ENCODE measurements around the gene ADAMTSL5.

ADAMTSL5 gene

GRCh38 chr19:1496714-1497577 lies 15.9 kb downstream of the ADAMTSL5 start:
- no peak for DNase-seq (ENCODE audit: low read depth in 2 of 2)

GRCh38 chr19:1495799-1496713 lies 16.8 kb downstream of the ADAMTSL5 start:
- no peak for DNase-seq (ENCODE audit: low read depth in 2 of 2)

GRCh38 chr19:1495051-1495798 lies 17.6 kb downstream of the ADAMTSL5 start:
- DNase-seq (ENCODE audit: low read depth in 2 of 2), result no peak

GRCh38 chr19:1494115-1494815 lies 18.6 kb downstream of the ADAMTSL5 start:
- DNase-seq (ENCODE audit: low read depth in 2 of 2), result no peak

GRCh38 chr19:1492474-1493006 lies 20.3 kb downstream of the ADAMTSL5 start:
- no peak for DNase-seq (ENCODE audit: low read depth in 2 of 2)

- DNase-seq (ENCODE audit: low read depth in 2 of 2), result no peak
Observed at GRCh38 chr19:1491849-1492170, 21.0 kb downstream of the ADAMTSL5 start.

- DNase-seq (ENCODE audit: low read depth in 2 of 2), result no peak
Observed at GRCh38 chr19:1491114-1491848, 21.5 kb downstream of the ADAMTSL5 start, which contains the start of gene REEP6. TSS of gene REEP6 (plus strand) at chr19:1491181. CDS start at chr19:1491270, 89 bp downstream.

- peak; percentile 97 to 98 for DNase-seq (ENCODE audit: low read depth in 2 of 2)
Observed at GRCh38 chr19:1490311-1491113, 22.3 kb downstream of the ADAMTSL5 start, which contains the start of gene PCSK4. TSS of gene PCSK4 (minus strand) at chr19:1490350. CDS start at chr19:1490346, 4 bp downstream.

- DNase-seq (ENCODE audit: low read depth in 2 of 2), result no peak
Observed at GRCh38 chr19:1489463-1490310, 23.1 kb downstream of the ADAMTSL5 start.

- DNase-seq (ENCODE audit: low read depth in 2 of 2), result no peak
Observed at GRCh38 chr19:1488282-1488601, 24.6 kb downstream of the ADAMTSL5 start.

- DNase-seq (ENCODE audit: low read depth in 2 of 2), result no peak
Observed at GRCh38 chr19:1487576-1488281, 25.1 kb downstream of the ADAMTSL5 start.

GRCh38 chr19:1486720-1487575 lies 25.9 kb downstream of the ADAMTSL5 start:
- DNase-seq (ENCODE audit: low read depth in 2 of 2), result no peak

GRCh38 chr19:1483979-1484428 lies 28.8 kb downstream of the ADAMTSL5 start:
- DNase-seq (ENCODE audit: low read depth in 2 of 2), result no peak

- DNase-seq (ENCODE audit: low read depth in 2 of 2), result no peak
Observed at GRCh38 chr19:1483131-1483978, 29.5 kb downstream of the ADAMTSL5 start.

- DNase-seq (ENCODE audit: low read depth in 2 of 2), result no peak
Observed at GRCh38 chr19:1482361-1483130, 30.3 kb downstream of the ADAMTSL5 start.
